HL-60/S4 treated with phorbol 12-myristate 13-acetate at 8.2 ng/mL for 4 days and 3 days (cell line): Measurements from ENCODE around the gene CPA2.

Source experiments
- in situ Hi-C: fragments of 300-500 bp; cut with MboI; formaldehyde crosslinking; loops from 2 replicates; pipeline ENCODE4 v1.15.0; 2022; ENCODE audit warnings: low sequenced_read_pairs

Gene CPA2

DNA sequence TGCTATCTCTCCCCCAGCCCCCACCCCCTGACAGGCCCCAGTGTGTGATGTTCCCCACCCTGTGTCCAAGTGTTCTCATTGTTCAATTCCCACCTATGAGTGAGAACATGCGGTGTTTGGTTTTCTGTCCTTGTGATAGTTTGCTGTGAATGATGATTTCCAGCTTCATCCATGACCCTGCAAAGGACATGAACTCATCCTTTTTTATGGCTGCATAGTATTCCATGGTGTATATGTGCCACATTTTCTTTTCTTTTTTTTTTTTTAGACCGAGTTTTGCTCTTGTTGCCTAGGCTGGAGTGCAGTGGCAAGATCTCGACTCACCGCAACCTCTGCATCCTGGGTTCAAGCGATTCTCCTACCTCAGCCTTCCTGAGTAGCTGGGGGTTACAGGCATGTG, 17.8 kb upstream of the CPA2 start:
- in situ Hi-C loops, result loop anchor here (25.0 kb wide), 1 partner anchor 513 kb away; no protein-coding TSS in a partner anchor

DNA sequence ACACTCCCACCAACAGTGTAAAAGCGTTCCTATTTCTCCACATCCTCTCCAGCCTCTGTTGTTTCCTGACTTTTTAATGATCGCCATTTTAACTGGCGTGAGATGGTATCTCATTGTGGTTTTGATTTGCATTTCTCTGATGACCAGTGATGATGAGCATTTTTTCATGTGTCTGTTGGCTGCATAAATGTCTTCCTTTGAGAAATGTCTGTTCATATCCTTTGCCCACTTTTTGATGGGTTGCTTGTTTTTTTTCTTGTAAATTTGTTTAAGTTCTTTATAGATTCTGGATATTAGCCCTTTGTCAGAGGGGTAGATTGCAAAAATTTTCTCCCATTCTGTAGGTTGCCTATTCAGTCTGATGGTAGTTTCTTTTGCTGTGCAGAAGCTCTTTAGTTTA, 17.0 kb upstream of the CPA2 start:
- in situ Hi-C loops, result loop anchor here (25.0 kb wide), 1 partner anchor 513 kb away; no protein-coding TSS in a partner anchor

- in situ Hi-C loops, result no loop called here
Measured at GRCh38 chr7:130254555-130254954, 12.1 kb upstream of the CPA2 start.

DNA sequence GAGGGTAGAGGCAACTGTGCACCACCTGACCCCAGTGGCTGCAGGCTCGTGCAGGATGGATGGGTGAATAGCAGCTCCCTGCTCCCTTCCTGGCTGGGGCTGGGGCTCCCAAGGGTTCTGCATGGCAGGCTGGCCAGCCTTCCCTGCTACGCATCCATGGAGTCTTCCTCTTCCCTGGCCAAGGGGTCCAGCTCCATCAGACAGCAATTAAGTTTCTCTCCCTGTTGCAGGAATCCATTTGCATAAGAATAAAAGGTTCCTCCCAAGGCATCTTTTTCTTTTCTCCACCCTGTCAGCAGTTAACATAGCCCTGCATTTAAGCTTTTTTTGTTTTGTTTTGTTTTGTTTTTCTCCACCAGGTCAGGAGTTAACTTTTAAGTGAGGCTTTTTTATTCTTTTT, 10.0 kb upstream of the CPA2 start:
- in situ Hi-C loops, result no loop called here

GRCh38 chr7:130258494-130259078, 8.1 kb upstream of the CPA2 start:
- in situ Hi-C loops, result no loop called here

- in situ Hi-C loops, result no loop called here
Measured at GRCh38 chr7:130262448-130262847, 4.2 kb upstream of the CPA2 start.

DNA sequence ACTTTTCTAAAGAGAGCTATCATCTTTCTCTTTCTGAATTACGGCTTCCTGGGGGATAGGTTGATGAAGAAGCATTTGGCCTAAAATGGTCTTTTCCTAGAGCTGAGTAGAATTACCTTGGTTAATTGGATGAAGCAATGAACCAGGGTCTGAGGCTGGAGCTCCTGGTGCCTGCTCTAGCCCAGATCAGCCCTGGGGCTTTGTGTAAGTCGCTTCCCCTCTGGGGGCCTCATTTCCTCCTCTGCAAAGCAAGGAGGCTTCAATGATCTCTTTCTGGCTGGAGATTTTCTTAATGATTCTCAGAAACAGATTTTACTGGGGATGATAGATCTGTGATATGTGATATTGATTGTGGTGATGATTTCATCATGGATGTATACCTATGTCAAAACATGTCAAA, 3.5 kb upstream of the CPA2 start:
- in situ Hi-C loops, result no loop called here

- in situ Hi-C loops, result no loop called here
Measured at GRCh38 chr7:130266961-130267321, 278 bp downstream of the CPA2 start.

DNA sequence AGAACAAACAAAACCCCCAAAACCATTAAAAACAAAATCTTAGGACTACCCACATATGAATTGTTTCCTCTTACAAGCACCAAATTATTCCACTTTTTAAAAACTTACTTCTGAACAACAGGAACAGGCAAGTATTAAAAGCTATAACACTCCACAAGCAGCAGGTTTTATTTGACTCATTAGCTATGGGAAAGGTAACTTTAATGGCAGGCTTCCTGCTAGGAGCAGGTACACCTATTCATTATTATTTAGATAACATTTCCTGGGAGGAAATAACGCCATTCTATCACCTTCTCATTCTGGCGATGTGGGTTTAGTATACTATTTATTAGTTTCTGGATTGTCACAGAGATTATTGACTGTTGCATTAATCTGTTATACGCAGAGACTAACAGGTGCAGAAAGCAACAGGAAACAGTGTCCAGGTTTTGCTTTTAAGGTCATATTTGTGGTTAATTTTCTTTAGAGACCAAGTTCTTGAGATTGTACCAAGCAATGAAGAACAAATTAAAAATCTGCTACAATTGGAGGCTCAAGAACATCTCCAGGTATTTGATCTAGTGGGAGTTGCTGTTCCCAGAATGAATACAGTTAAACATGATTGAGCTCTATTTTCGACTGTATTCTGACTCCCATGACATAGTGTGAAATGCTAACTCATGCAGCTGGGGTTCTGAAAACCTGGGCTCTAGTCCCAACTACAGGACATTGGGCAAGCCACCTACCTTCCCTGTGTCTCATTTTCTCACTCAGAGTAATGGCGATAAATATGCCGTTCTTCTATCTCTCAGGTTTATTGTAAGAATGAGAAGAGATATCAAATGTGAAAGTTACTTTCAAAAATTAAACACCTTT, 2.0 kb downstream of the CPA2 start:
- in situ Hi-C loops, result no loop called here

GRCh38 chr7:130269318-130269694, 2.6 kb downstream of the CPA2 start:
- in situ Hi-C loops, result no loop called here

DNA sequence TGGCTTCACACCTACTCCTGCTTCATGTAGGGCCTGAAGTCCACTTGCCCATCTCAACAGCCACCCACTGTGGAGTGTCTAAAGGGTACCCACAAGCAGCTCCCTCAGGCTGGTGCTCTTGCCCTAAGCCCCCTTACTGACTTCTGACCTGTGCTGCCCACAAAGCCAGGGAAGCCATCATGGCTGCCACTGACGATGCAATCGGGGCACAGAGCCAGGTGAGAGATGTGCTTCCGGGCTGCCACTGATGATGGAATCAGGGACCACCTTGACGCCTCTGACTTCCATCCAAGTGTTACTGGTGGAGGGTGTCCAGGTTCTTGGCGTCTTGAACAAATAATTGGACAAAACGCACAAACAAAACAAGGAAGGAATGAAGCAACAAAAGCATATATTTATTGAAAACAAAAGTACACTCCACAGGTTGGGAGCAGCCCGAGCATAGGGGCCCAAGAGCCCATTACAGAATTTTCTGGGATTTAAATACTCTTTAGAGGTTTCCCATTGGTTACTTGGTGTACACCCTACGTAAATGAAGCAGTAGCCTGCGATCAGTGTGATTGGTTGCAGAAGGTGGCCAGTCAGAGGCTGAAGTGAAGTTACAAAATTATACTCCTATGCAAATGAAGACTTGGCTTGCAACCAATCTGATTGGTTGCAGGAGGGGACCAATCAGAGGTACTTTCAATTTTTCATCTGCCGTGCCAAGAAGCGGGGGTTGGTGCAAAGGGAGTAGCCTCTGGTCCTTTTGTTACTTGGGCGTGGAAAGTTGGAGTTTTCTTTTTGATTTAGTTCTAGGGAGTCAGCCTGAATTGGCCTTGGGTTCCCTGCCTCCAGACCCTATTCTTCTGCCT, 4.5 kb downstream of the CPA2 start:
- in situ Hi-C loops, result no loop called here

DNA sequence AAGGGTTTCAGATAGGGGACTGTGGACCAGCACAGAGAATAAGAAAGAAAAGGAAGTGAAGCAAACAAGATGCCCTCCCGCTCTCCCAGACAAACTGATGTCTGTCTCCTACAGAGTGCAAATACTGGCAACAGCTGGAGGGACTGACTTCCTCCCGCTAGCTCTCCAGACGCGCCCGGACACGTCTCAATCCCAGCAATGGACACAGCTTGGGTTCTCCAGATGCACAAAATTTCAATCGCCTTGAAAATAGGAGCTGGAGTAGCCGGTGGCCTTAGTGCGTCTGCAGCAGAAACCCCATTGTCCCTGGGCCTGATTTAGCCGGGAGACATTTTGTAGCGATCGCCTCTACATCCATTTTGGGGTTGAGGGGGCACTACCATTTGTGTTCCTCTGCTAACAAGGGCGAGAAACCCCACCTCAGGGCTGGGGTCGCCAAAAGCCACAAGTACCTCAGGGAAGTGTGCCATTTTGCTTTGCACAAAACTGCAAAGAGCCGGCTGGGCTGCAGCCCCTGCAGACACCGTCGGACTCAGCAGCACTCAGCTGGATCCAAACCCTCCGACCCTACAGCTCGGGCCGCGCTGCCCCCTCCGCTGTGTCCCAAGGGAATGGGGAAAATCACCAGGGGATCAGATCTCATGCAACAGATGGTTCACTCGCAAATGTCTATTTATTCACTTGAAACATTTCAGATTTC, 5.9 kb downstream of the CPA2 start:
- in situ Hi-C loops, result no loop called here

DNA sequence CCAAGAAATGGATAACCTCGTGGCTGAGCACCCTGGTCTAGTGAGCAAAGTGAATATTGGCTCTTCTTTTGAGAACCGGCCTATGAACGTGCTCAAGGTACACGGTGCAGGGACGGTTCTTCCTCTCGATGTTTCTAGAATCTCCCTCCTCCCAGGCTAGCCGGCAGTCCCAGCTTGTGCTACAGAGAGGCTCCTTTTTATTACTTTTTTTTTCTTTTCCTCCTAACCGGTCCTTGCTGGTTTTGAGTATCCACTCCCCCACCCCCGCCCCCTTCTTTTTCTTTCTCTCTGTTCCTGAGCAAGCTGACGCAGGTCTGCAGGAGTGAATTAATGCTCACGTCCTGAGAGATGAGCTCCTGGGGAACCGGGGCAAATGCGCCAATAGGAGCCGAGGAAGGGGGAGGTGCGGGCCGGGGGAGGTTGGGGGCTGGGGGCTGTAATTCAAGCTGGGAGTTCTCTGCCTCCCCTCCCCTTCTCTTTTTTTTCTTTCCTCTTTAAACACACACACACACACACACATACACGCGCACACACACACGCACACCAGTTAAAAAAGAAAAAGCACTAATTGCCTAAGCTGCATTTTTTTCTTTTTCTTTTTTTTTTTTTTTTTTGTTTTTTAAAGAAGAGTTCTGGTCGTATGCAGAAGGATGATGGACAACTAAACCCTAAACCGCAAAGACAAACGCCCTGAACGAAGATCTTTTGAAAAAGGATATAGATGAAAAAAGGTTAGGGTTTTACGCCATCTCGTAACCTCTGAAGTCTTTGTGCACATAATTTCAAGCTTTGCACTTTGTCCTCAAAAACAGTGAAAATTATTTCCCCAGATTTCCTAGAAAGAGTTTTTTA, 6.6 kb downstream of the CPA2 start:
- in situ Hi-C loops, result no loop called here

DNA sequence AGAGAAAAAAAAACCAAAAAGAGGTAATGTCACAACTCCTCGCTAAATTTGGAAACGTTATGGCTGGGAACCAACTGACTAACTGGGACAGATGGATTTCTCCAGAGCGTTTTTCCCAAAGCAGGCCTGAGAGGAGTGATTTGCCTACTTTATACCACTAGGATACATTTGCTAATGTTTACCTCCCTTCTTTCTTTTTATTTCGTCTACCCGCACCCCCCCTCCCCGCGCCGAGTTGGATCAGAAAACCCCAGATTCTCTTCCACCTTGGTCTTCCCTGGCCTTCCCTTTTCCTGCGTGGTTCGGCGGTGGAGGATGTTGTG, 7.2 kb downstream of the CPA2 start:
- in situ Hi-C loops, result no loop called here

- in situ Hi-C loops, result no loop called here
Measured at GRCh38 chr7:130274296-130274695, 7.6 kb downstream of the CPA2 start.

DNA sequence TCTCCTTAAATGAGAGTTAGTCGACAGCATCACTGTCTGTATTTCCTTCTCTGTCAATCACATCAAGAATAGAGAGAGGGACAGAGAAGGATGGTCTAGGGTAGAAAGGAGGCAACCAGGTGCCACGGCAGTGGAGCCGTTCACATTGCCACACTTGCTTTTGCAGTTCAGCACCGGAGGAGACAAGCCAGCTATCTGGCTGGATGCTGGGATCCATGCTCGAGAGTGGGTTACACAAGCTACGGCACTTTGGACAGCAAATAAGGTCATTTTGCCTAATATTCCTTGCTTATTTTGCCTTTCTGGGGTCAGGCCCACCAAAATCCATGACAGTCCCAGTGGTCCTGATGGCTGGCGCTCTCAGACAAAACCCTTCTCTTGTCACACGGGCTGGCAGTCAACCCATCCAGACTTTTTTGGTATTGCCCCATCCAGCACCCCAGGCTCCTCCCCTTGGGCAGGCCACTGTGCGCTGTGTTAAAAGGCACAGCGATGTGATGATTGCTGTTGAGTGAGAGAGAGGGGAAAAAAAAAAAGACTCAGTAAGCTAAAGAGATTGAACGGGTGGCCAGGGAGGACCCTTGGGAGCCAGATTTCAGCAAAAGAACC, 8.4 kb downstream of the CPA2 start:
- in situ Hi-C loops, result no loop called here

- in situ Hi-C loops, result no loop called here
Measured at GRCh38 chr7:130275826-130276297, 9.2 kb downstream of the CPA2 start.

GRCh38 chr7:130276796-130277762, 10.4 kb downstream of the CPA2 start:
- in situ Hi-C loops, result no loop called here
